SK-N-MC (cell line): ENCODE measurements around the gene IFIT5.

Experiments used
- DNase-seq: peaks from one replicate; pipeline ENCODE4 v3.0.0-alpha.2; 2011; ENCODE audit warnings: low read depth, low spot score
- H3K27ac ChIP-seq: fragments of 200-600 bp; sonication (generic); 2 replicates; pipeline ENCODE4 v1.5.1; 2016; ENCODE audit warnings: mixed run types
- H3K36me3 ChIP-seq: fragments of 200-600 bp; sonication (generic); 2 replicates; pipeline ENCODE4 v1.6.1; 2017; ENCODE audit warnings: antibody characterized with exemption, low read length, mixed read lengths; ENCODE audit not compliant: insufficient read depth
- H3K4me3 ChIP-seq: fragments of 200-600 bp; sonication (generic); 2 replicates; pipeline ENCODE4 v1.5.1; 2016
- H3K9ac ChIP-seq: fragments of 200-600 bp; sonication (generic); 2 replicates; pipeline ENCODE4 v1.8.0; 2017; ENCODE audit warnings: mixed run types, mixed read lengths; ENCODE audit not compliant: insufficient read length
- H3K9me3 ChIP-seq: fragments of 200-600 bp; sonication (generic); 2 replicates; pipeline ENCODE4 v1.6.1; 2017; ENCODE audit warnings: low read depth, mild to moderate bottlenecking, antibody characterized with exemption, low read length, moderate library complexity, mixed read lengths
- EZH2 ChIP-seq: fragments of 200-600 bp; sonication (generic); IDR thresholded peaks from one replicate; pipeline ENCODE4 v1.6.1; 2017; ENCODE audit warnings: antibody characterized with exemption
- FOXP2 ChIP-seq: optimal IDR thresholded peaks from 2 replicates; pipeline ENCODE3; 2011; ENCODE audit warnings: mild to moderate bottlenecking, moderate library complexity; ENCODE audit not compliant: insufficient read depth; ENCODE audit errors: extremely low read length, control extremely low read depth
- POLR2AphosphoS5 ChIP-seq: IDR thresholded peaks from 2 replicates; pipeline ENCODE4 v1.6.1; 2012; ENCODE audit warnings: mild to moderate bottlenecking, low read depth, low read length, borderline replicate concordance

IFIT5 gene

GRCh38 chr10:89416465-89416864, 2.1 kb downstream of the IFIT5 start:
- H3K9me3 ChIP-seq: no peaks in the 10 kb centered on the region
- no peak overlapping the region for H3K9ac ChIP-seq
- TF ChIP-seq POLR2AphosphoS5 (no peak), FOXP2 (no peak), EZH2 (no peak)
- no peak overlapping the region for H3K27ac ChIP-seq
- H3K4me3 ChIP-seq: no peak overlapping the region
- no peaks in the 10 kb centered on the region for H3K36me3 ChIP-seq
- no peak for DNase-seq

DNA sequence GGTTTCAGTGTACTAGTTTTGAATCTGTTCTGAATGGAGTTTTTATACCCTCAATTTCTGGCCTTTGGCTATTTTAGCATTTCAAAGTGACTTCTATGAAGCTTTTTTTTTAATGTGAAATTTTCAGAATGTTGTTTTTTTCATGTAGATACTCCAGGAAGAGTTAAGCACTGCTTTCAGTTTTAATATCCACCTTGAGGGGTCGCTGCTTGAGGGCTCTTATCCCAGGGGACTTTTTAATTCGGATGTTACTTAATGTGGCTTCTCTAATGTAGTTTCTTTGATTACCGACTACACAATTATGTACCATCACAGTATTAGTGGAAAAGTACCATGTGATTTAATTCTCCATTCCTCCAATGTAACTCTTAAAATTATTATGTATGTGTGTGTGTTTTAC, 5.2 kb downstream of the IFIT5 start:
- no peak overlapping the region for H3K4me3 ChIP-seq
- no peak overlapping the region for H3K9ac ChIP-seq
- H3K36me3 ChIP-seq: no peaks in the 10 kb centered on the region
- no peak overlapping the region for H3K27ac ChIP-seq
- TF ChIP-seq FOXP2: no peak
- no peak for TF ChIP-seq EZH2
- no peak for TF ChIP-seq POLR2AphosphoS5
- DNase-seq: peak; percentile 10
- no peaks in the 10 kb centered on the region for H3K9me3 ChIP-seq

- no peaks in the 10 kb centered on the region for H3K36me3 ChIP-seq
- no peak for DNase-seq
- TF ChIP-seq EZH2 (no peak), POLR2AphosphoS5 (no peak), FOXP2 (no peak)
- H3K4me3 ChIP-seq: no peak overlapping the region
- no peaks in the 10 kb centered on the region for H3K9me3 ChIP-seq
- no peak overlapping the region for H3K9ac ChIP-seq
- H3K27ac ChIP-seq: no peak overlapping the region
These were observed 6.7 kb downstream of the IFIT5 start for GRCh38 chr10:89421018-89421476.

GRCh38 chr10:89425000-89425399, 10.6 kb downstream of the IFIT5 start:
- Histone ChIP-seq H3K9me3 (no peaks in the 10 kb centered on the region), H3K36me3 (no peaks in the 10 kb centered on the region), H3K27ac (no peak overlapping the region), H3K9ac (no peak overlapping the region), H3K4me3 (no peak overlapping the region)
- TF ChIP-seq EZH2 (no peak), POLR2AphosphoS5 (no peak), FOXP2 (no peak)
- DNase-seq: no peak

GRCh38 chr10:89426230-89426868, 12.0 kb downstream of the IFIT5 start:
- Histone ChIP-seq H3K4me3 (no peak overlapping the region), H3K9ac (no peak overlapping the region), H3K36me3 (no peaks in the 10 kb centered on the region), H3K9me3 (no peaks in the 10 kb centered on the region), H3K27ac (no peak overlapping the region)
- no peak for TF ChIP-seq FOXP2
- no peak for TF ChIP-seq EZH2
- no peak for TF ChIP-seq POLR2AphosphoS5
- peak; percentile 6 for DNase-seq

DNA sequence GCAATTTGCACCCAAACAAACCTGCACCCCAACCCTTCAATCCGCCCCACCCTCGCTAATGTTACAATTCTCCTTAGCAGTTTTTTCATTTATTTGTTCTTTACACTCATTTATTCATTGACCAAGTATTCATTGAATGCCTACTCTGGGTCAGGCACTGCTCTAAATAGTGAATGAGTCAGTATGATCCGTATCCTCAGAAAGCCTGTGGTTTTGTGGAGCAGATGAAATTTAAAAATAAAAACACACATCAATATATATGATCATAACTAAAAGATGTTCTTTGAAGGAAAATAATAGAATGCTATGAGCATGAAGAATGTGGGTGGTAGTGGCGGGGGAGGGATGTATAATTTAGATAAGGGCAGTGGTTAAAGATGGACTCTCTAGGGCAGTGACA, 13.3 kb downstream of the IFIT5 start:
- TF ChIP-seq POLR2AphosphoS5 (no peak), FOXP2 (no peak), EZH2 (no peak)
- Histone ChIP-seq H3K36me3 (no peaks in the 10 kb centered on the region), H3K4me3 (no peak overlapping the region), H3K9ac (no peak overlapping the region), H3K9me3 (no peaks in the 10 kb centered on the region), H3K27ac (no peak overlapping the region)
- DNase-seq: no peak

- no peaks in the 10 kb centered on the region for H3K36me3 ChIP-seq
- no peak overlapping the region for H3K27ac ChIP-seq
- H3K9me3 ChIP-seq: no peaks in the 10 kb centered on the region
- TF ChIP-seq FOXP2 (no peak), POLR2AphosphoS5 (no peak), EZH2 (no peak)
- H3K4me3 ChIP-seq: no peak overlapping the region
- no peak for DNase-seq
- H3K9ac ChIP-seq: no peak overlapping the region
These were observed 14.5 kb downstream of the IFIT5 start for GRCh38 chr10:89428877-89429276.

DNA sequence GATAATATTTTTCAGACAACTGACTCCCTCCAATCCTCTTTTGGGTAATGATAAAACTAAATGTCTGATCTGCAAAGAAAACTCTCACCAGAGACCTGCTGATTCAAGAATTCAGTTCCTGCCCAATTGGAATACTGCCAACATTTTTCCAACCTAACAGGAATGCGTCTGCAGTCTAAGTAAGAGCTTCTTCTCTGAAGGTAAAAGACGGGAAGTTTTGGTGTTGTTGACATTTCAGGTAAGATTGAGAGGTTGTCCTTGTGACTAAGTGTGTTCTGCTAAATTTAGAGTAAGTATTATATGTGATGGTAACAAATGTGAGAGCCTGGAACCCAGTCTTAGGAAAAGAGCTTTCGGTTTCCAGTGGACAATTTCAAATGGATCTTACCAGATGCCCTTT, 17.6 kb downstream of the IFIT5 start:
- no peak overlapping the region for H3K4me3 ChIP-seq
- no peak for DNase-seq
- no peak for TF ChIP-seq POLR2AphosphoS5
- TF ChIP-seq FOXP2: no peak
- TF ChIP-seq EZH2: no peak

GRCh38 chr10:89438525-89438924, 24.2 kb downstream of the IFIT5 start:
- TF ChIP-seq POLR2AphosphoS5: no peak
- TF ChIP-seq EZH2: no peak
- no peak for TF ChIP-seq FOXP2
- Histone ChIP-seq H3K9me3 (no peaks in the 10 kb centered on the region), H3K36me3 (no peaks in the 10 kb centered on the region), H3K9ac (no peak overlapping the region), H3K4me3 (no peak overlapping the region), H3K27ac (no peak overlapping the region)
- DNase-seq: no peak

More for the DNA sequence above, 17.6 kb downstream of the IFIT5 start:
- H3K27ac ChIP-seq: no peak overlapping the region
- no peak overlapping the region for H3K9ac ChIP-seq
- no peaks in the 10 kb centered on the region for H3K9me3 ChIP-seq
- no peaks in the 10 kb centered on the region for H3K36me3 ChIP-seq
